Fibroblast of skin of right biceps (primary cell): ENCODE data around the gene C1orf159.
"Not testable (repeated sequence)": the region's sequence is repeated elsewhere in the genome, so short reads cannot be mapped to it uniquely, and the experiment has no call there.

ENCODE experiments used
- DNase-seq: peaks from one replicate; pipeline ENCODE4 v3.0.0-alpha.2; 2013

Gene C1orf159

DNA sequence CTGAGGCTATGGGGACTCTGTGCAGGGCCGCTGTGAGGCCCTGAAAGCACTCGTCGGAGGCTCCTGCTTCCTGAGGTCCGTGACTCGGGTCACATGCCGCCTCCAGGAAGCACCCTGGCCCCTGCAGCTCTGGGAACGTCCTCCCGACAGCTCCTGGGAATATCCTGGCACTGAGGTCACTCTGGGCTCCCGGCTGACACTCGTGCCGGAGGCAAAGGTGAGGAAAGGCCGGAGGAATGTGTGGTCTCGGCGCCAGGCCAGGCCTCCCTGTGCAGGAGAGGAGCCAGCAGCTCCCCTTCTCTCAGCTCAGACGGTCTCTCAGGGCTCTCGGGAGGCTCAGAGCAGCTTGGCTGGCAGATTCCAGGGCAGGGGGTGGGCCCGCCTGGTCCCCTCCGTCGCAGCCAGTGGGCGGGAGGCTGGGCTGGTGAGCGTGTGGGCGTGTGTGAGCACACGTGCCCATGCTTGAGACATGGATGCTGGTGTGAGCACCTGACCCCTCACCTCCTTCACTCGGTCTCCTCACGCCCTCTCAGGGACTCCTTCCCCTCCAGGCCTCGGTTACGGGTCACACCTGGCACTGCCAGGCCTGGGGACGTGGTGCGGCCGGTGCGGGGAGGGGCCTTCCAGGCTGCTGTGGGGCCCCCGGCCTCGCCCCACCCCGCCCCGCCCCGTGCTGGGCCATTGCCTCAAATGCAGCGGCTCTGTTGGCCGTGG, 36.3 kb downstream of the C1orf159 start:
- DNase-seq, result peak; percentile 91

DNA sequence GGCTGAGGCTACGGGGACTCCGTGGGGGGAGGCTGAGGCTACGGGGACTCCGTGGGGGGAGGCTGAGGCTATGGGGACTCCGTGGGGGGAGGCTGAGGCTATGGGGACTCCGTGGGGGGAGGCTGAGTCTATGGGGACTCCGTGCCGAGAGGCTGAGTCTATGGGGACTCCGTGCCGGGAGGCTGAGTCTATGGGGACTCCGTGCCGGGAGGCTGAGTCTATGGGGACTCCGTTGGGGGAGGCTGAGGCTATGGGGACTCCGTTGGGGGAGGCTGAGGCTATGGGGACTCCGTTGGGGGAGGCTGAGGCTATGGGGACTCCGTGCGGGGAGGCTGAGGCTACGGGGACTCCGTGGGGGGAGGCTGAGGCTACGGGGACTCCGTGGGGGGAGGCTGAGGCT, 38.5 kb downstream of the C1orf159 start:
- DNase-seq, result not testable (repeated sequence)

GRCh38 chr1:1075148-1075935, 40.5 kb downstream of the C1orf159 start:
- no peak for DNase-seq

DNA sequence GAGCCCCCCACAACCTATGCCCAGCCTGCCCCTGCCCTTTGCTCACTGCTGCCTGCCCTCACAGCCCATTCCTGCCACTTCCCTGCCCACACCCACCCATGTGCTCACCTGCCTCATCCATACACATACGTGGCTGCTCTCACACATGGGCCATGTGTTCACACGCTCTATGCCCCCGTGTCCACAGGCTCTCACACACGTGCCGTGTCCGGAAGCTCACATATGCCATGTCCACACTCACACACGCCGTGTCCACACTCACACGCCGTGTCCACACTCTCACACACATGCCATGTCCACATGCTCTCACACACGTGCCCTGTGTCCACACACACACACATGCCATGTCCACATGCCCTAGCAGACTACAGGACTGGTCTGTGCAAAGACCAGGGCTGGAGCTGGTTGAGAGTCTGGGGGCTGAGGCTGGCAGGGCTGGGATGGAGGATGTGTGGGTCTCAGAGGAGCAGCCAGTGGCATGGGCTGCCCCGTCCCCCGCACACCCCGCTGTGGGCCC, 41.2 kb downstream of the C1orf159 start:
- no peak for DNase-seq

DNA sequence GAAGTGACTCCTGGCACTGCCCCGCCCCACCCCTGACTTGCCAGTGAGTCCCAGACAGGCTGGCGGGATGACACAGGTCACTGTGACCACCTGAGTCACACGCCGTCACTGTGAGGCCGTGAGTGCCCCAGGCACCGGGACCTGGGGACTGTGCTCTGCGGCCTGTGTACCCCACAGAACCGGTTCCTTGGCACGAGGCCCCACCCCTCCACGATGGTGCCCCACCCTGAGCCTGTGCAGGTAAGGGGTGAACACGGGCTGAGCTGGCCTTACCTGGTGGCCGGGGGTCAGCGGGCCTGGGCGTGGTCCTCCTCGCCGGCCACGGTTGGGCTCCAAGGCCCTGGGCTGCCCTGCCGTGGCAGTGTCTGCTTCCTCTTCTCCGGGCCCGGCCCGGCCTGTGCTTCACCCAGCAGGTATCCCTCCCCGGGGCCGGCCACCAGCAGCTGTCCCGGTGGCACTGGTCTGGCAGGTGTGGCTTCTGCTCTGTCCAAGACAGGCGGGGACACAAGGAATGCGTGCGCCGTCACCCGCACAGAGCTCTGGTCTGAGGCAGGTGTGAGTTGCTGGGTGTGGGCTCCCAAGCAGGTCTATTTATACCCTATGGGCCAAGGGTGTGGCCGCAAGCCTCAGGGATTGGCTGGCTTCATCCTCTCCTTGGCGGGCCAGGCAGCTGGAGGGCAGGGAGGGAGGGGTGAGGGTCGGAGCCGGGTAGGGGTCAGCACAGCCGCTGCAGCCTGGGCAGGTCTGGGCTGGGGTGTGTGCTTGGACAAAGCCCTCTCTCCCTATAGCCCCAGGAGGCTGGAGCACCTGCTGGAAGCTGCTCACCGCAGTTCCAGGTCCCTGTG, 41.9 kb downstream of the C1orf159 start, which contains the start of gene RNF223:
RNF223 (minus strand) TSS at position 564 of the 845 bp plus-strand sequence. CDS start 1,740 bp downstream, outside the sequence.
- no peak for DNase-seq

DNA sequence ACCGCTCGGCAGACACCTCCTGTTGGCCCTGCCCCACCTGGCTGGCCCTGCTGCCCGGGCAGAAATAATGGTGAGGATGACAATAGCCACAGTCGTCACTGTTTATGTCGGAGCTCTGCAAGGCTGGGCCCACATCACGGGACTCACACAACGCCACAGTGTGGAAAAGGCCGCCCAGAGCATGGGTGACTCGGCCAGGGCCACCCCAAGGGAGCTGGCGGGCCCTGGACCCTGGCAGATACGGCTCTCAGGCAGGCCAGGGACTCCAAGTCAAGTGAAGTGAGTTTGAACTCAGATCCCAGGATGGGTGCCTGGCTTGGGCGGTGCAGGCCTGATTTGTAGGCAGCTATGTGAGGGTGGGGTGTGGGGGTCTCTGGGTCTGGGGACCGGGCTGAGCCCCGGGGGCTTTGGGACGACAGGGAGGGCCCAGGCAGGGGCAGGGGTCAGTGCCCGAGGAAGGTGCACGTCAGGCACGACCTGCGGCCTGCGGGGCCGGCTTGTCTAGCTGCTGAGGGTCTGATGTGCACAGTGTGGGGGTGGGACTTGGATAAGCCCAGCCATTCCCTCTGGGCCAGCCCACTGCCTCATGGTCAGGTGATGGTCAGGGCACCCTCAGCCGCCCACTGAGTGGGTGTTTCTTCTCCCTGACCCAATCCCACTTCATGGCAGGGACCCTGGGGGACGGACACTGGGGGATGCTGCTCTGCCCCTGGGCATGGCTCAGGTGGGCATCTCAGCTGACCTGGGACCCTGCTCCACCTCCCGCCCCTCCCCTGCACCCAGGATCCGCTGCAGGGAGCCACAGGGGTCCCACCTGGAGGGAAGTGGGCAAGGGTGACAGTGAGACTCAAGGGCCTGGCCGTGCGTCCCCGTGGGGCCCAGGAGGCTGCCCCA, 42.8 kb downstream of the C1orf159 start:
- DNase-seq, result no peak

GRCh38 chr1:1072299-1072848, 43.5 kb downstream of the C1orf159 start:
- no peak for DNase-seq

GRCh38 chr1:1071486-1072298, 44.2 kb downstream of the C1orf159 start:
- DNase-seq, result no peak

- DNase-seq, result no peak
These were observed 45.9 kb downstream of the C1orf159 start for GRCh38 chr1:1069711-1070676.

DNA sequence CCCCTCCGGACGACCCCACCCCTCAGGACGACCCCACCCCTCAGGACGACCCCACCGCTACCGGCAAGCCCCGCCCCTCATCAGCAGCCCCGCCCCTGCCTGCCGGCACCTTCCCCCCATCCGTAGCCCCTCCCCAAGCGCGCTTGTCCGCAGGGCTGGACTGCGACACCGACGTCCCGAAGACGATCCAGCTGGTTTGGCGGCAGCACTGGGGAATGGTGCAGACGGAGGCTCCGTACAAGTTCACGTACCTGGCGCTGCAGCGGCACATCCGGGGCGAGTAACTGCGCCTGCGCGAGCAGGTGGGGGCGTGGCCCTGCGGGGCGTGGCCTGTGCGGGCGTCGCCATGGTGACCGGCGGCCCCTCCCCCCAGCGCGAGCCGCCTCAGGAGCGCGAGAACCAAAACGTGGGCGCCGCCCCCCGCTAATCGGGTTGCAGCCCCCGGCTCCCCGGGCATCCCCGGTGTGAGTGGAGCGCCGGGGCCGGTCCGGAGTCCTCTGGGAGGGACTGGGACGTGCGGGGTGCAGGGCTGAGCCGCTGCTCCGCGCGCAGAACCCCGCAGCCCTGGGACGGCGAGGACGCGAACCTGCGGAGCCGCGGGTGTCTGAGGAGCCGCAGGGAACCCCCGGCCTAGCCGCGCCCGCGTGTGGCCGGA, 46.7 kb downstream of the C1orf159 start:
- DNase-seq, result peak; percentile 52

DNA sequence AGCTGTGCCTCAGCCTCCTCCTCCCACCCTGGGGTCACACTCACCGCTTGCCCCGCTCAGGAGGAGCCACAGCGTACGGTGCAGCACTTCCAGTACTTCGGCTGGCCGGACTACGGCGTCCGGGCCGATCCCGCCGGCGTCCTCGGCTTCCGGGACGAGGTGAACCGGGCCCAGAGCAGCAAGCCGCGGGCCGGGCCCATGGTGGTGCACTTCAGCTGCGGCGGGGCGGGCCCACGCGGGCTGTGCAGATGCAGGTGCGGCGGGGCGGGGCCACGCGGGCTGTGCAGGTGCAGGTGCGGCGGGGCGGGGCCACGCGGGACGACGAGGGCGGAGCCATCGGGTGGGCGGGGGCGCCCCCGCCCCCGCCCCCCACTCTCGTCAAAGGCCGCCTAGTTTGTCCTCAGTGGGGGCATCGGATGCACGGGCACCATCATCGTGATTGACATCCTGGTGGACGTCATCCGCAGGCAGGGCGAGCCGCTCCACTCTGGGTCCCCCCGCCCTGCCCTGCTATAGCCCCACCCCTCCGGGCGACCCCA, 47.3 kb downstream of the C1orf159 start:
- DNase-seq, result no peak

- DNase-seq, result no peak
These were observed 47.9 kb downstream of the C1orf159 start for GRCh38 chr1:1067860-1068516.

DNA sequence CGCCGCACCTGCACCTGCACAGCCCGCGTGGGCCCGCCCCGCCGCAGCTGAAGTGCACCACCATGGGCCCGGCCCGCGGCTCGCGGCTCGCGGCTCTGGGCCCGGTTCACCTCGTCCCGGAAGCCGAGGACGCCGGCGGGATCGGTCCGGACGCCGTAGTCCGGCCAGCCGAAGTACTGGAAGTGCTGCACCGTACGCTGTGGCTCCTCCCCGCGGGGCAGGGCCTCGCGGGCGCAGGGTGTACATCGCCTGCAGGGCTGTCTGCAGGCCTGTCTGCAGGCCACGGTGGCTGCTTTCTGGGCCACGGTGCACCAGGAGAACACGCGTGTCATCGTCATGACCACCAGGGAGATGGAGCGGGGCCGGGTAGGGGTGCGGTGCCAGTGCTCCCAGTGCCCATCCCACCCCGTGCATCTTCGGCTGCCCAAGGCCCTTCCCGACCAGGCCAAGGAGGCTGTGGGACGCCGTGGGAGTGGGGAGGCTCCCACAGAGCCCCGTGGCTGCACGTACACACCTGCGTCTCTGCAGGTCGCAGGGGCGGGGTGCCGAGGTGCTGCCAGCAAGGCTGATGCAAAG, 48.5 kb downstream of the C1orf159 start:
- no peak for DNase-seq

DNA sequence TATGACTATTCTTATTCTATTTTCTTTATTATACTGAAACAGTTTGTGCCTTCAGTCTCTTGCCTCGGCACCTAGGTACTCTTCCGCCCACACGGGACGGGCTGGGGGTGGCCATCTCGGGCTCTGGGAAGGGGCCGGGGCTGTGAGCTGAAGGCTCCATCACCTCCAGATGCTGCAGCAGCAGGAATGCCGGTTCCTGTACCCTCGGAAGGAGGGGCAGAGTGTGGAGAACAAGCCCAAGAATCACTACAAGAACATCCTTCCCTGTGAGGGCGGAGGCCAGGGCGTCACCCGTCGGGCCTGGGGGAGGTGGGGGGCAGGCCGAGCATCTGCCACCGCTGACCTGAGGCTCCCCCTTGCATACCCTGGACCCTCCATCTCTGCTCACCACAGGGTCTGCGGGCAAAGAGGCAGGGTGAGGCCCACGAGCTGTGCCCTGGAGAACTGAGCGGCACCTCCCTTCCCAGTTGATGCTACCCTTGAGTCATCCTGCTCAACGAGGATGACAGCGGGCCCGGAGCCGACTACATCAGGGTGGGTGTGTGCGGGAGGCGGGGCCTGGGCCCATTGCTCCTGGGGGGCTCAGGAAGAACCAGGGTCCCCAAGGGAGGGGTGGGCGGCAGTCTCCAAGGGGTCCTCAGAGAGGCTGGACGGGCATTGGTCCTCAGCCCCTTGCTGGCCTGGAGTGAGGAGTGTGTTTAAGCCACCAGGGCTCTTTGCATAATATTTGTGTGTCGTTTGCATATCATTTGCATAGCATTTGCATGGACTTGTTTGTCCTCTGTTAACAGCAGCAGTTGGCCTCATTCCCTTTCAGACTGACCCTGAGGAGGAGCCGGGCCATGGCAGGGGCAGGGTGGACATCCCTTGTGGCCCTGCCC, 49.2 kb downstream of the C1orf159 start:
- DNase-seq, result peak; percentile 16

GRCh38 chr1:1065940-1066304, 50.0 kb downstream of the C1orf159 start:
- not testable (repeated sequence) for DNase-seq

- DNase-seq, result no peak
These were observed 50.5 kb downstream of the C1orf159 start for GRCh38 chr1:1065265-1065939.
